Esophagus (tissue), 2 donors: ENCODE data around the gene IRF1. TPM values are rescaled to one million over a fixed set of nuclear protein-coding genes. Genes with fewer than 3 reads are reported as not detected.

Source experiments
- H3K27ac ChIP-seq, 2 donors: one replicate each; pipeline ENCODE4 v1.5.1; 2013; ENCODE audit warnings: low read depth in 2 of 2, mild to moderate bottlenecking in 2 of 2, inconsistent platforms in 1 of 2, low read length in 1 of 2, moderate library complexity in 1 of 2
- H3K27me3 ChIP-seq, 2 donors: one replicate each; pipeline ENCODE4 v1.6.1; 2013; ENCODE audit warnings: low read length in 2 of 2, control low read depth in 1 of 2, mild to moderate bottlenecking in 1 of 2; ENCODE audit not compliant: insufficient read depth in 2 of 2, control insufficient read depth in 1 of 2
- H3K36me3 ChIP-seq, 2 donors: one replicate each; pipeline ENCODE4 v1.6.1; 2013; ENCODE audit warnings: low read length in 1 of 2; ENCODE audit not compliant: control insufficient read depth in 2 of 2, insufficient read depth in 2 of 2
- H3K4me1 ChIP-seq, 2 donors: one replicate each; pipeline ENCODE4 v1.6.1; 2013; ENCODE audit warnings: low read length in 1 of 2; ENCODE audit not compliant: control insufficient read depth in 2 of 2, insufficient read depth in 2 of 2
- H3K4me3 ChIP-seq, 2 donors: one replicate each; pipeline ENCODE4 v1.5.1; 2013; ENCODE audit warnings: low read length in 2 of 2, mild to moderate bottlenecking in 2 of 2, low read depth in 1 of 2, moderate library complexity in 1 of 2
- H3K9me3 ChIP-seq, 2 donors: one replicate each; pipeline ENCODE4 v1.6.1; 2013; ENCODE audit warnings: mild to moderate bottlenecking in 2 of 2, low read depth in 1 of 2, low read length in 1 of 2, moderate library complexity in 1 of 2; ENCODE audit not compliant: control insufficient read depth in 2 of 2, insufficient read depth in 1 of 2
- WGBS, 2 donors: extraction: QIAGEN DNeasy Blood & Tissue Kit; methylation state at CpG; one replicate each; pipeline ENCODE4 v1.1.7; 2013; 5-methylcytosine and 5-hydroxymethylcytosine counted together
- polyA plus RNA-seq, 2 donors: library from polyadenylated mRNA; stranded (reverse); fragments of 200-250 nt; gene quantifications; one replicate each; pipeline ENCODE4 v1.2.3, GENCODE V29; 2013
- donor health status: healthy with polysubstance abuse.
- donor health status: Bipolar disorder and iron deficiency.

Gene IRF1
- polyA plus RNA-seq, 2 donors, result 7.5 to 14.2 TPM

GRCh38 chr5:132476876-132477781 lies 13.4 kb downstream of the IRF1 start:
- H3K27ac ChIP-seq, result peak overlapping the region in 1 of 2 donors; percentile 17
- H3K9me3 ChIP-seq, result no peaks in the 10 kb centered on the region
- no peaks in the 10 kb centered on the region for H3K36me3 ChIP-seq
- 77 to 86% methylated on average over 7 of the region's 7 CpGs for WGBS, 2 donors
- no peak overlapping the region for H3K4me3 ChIP-seq
- H3K4me1 ChIP-seq, result peaks cover 3 to 7% of the 10 kb centered on the region in 2 donors
- H3K27me3 ChIP-seq, result no peaks in the 10 kb centered on the region

GRCh38 chr5:132475987-132476875 lies 14.3 kb downstream of the IRF1 start:
- WGBS, 2 donors, result 80 to 84% methylated on average over 8 of the region's 8 CpGs
- Histone ChIP-seq H3K4me1 (peaks cover 3 to 9% of the 10 kb centered on the region in 2 donors), H3K27ac (no peak overlapping the region)

GRCh38 chr5:132475497-132475882 lies 15.1 kb downstream of the IRF1 start:
- H3K4me1 ChIP-seq, result peaks cover 3 to 9% of the 10 kb centered on the region in 2 donors
- 45 to 52% methylated on average over 6 of the region's 6 CpGs for WGBS, 2 donors
- H3K9me3 ChIP-seq, result no peaks in the 10 kb centered on the region
- H3K27ac ChIP-seq, result peak overlapping the region; percentile 18 to 66
- no peaks in the 10 kb centered on the region for H3K36me3 ChIP-seq
- no peak overlapping the region for H3K4me3 ChIP-seq
- H3K27me3 ChIP-seq, result no peaks in the 10 kb centered on the region

More at GRCh38 chr5:132475987-132476875, 14.3 kb downstream of the IRF1 start:
- Histone ChIP-seq H3K27me3 (no peaks in the 10 kb centered on the region), H3K36me3 (no peaks in the 10 kb centered on the region), H3K9me3 (no peaks in the 10 kb centered on the region), H3K4me3 (no peak overlapping the region)

GRCh38 chr5:132474881-132475496 lies 15.6 kb downstream of the IRF1 start:
- 62 to 64% methylated on average over 4 of the region's 4 CpGs for WGBS, 2 donors
- no peaks in the 10 kb centered on the region for H3K9me3 ChIP-seq
- no peak overlapping the region for H3K4me3 ChIP-seq
- peak overlapping the region; percentile 18 to 66 for H3K27ac ChIP-seq
- H3K4me1 ChIP-seq, result peaks cover 3 to 9% of the 10 kb centered on the region in 2 donors
- H3K27me3 ChIP-seq, result no peaks in the 10 kb centered on the region
- peaks cover 0 to 3% of the 10 kb centered on the region in 2 donors for H3K36me3 ChIP-seq

- no peak overlapping the region for H3K27ac ChIP-seq
Measured at GRCh38 chr5:132474131-132474723, 16.3 kb downstream of the IRF1 start.

DNA sequence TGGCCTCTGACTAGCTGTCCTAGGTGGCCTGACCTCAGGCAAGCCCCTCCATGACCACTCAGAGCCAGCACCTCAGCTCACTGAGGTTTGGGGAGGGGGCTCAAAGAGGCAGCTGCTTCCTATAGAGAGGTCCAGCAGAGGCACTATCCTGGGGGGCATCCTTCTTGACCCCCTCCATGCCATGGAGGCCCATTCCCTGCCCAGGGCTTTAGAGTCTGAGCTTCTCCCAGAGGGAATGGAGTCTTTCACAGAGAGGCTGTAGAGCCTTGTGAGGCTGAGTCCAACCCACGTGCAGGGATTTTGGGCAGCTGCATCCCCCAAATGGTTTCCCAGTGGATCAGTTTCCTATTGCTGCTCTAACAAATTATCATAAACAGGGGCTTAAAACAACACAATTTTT lies 16.9 kb downstream of the IRF1 start:
- Histone ChIP-seq H3K9me3 (no peaks in the 10 kb centered on the region), H3K36me3 (peaks cover 0 to 3% of the 10 kb centered on the region in 2 donors), H3K27ac (peak overlapping the region; percentile 38 to 39), H3K27me3 (no peaks in the 10 kb centered on the region), H3K4me1 (peaks cover 3 to 9% of the 10 kb centered on the region in 2 donors), H3K4me3 (no peak overlapping the region)
- 72 to 89% methylated on average over 1 of the region's 1 CpG for WGBS, 2 donors

More at GRCh38 chr5:132474131-132474723, 16.3 kb downstream of the IRF1 start:
- no peaks in the 10 kb centered on the region for H3K27me3 ChIP-seq
- H3K4me3 ChIP-seq, result no peak overlapping the region
- peaks cover 3 to 9% of the 10 kb centered on the region in 2 donors for H3K4me1 ChIP-seq
- no peaks in the 10 kb centered on the region for H3K9me3 ChIP-seq
- 90 to 93% methylated on average over 3 of the region's 3 CpGs for WGBS, 2 donors
- H3K36me3 ChIP-seq, result peaks cover 0 to 3% of the 10 kb centered on the region in 2 donors

- Histone ChIP-seq H3K27me3 (no peaks in the 10 kb centered on the region), H3K36me3 (peaks cover 0 to 3% of the 10 kb centered on the region in 2 donors), H3K9me3 (no peaks in the 10 kb centered on the region), H3K4me3 (no peak overlapping the region), H3K27ac (peak overlapping the region in 1 of 2 donors; percentile 38), H3K4me1 (peaks cover 3 to 7% of the 10 kb centered on the region in 2 donors)
- WGBS, 2 donors, result 83 to 84% methylated on average over 8 of the region's 8 CpGs
Measured at GRCh38 chr5:132473019-132473531, 17.5 kb downstream of the IRF1 start.

- H3K36me3 ChIP-seq, result peaks cover 0 to 3% of the 10 kb centered on the region in 2 donors
- H3K4me3 ChIP-seq, result no peak overlapping the region
- peaks cover 2 to 3% of the 10 kb centered on the region in 2 donors for H3K4me1 ChIP-seq
- WGBS, 2 donors, result 95 to 96% methylated on average over 8 of the region's 8 CpGs
- H3K9me3 ChIP-seq, result no peaks in the 10 kb centered on the region
- H3K27me3 ChIP-seq, result no peaks in the 10 kb centered on the region
- no peak overlapping the region for H3K27ac ChIP-seq
Measured at GRCh38 chr5:132472431-132472830, 18.1 kb downstream of the IRF1 start.
